GM23338 (cell line): ENCODE data around the gene PKD1.
"Not testable (repeated sequence)": the region's sequence is repeated elsewhere in the genome, so short reads cannot be mapped to it uniquely, and the experiment has no call there.

Source experiments
- CREB1 ChIP-seq: fragments of 250-450 bp; sonication (Bioruptor Pico); IDR thresholded peaks from 2 replicates; pipeline ENCODE4 v1.5.0; 2020; ENCODE audit warnings: low read depth, mild to moderate bottlenecking, moderate library complexity
- CTCF ChIP-seq, 2 experiments: fragments of 200-600 bp in 1 of 2; sonication (generic) in 1 of 2; conservative IDR thresholded peaks; 2 replicates each; pipeline versions ENCODE4 v1.5.1 to v1.6.1; 2016 to 2017; ENCODE audit warnings: antibody characterized with exemption in 2 of 2, low read depth in 2 of 2, mild to moderate bottlenecking in 2 of 2, moderate library complexity in 1 of 2
- ETS1 ChIP-seq: IDR thresholded peaks from 2 replicates; pipeline ENCODE4 v1.6.1; 2016; ENCODE audit warnings: antibody characterized with exemption
- EZH2 ChIP-seq: fragments of 200-600 bp; sonication (generic); IDR thresholded peaks from one replicate; pipeline ENCODE4 v1.8.0; 2017; ENCODE audit warnings: antibody characterized with exemption, mild to moderate bottlenecking, low read depth; ENCODE audit not compliant: unreplicated experiment
- EZH2phosphoT487 ChIP-seq: fragments of 200-600 bp; sonication (generic); IDR thresholded peaks from one replicate; pipeline ENCODE4 v1.8.1; 2018; ENCODE audit warnings: antibody characterized with exemption; ENCODE audit not compliant: unreplicated experiment
- JUNB ChIP-seq: IDR thresholded peaks from one replicate; pipeline ENCODE4 v1.6.1; 2016; ENCODE audit warnings: antibody characterized with exemption; ENCODE audit not compliant: unreplicated experiment
- NANOG ChIP-seq: IDR thresholded peaks from 2 replicates; pipeline ENCODE4 v1.6.1; 2016; ENCODE audit warnings: antibody characterized with exemption, borderline replicate concordance
- POLR2AphosphoS5 ChIP-seq: IDR thresholded peaks from 2 replicates; pipeline ENCODE4 v1.6.1; 2016; ENCODE audit warnings: antibody characterized with exemption, low read depth
- REST ChIP-seq: IDR thresholded peaks from one replicate; pipeline ENCODE4 v1.6.1; 2018; ENCODE audit warnings: antibody characterized with exemption; ENCODE audit not compliant: unreplicated experiment
- STAT1 ChIP-seq: IDR thresholded peaks from one replicate; pipeline ENCODE4 v1.6.1; 2016; ENCODE audit warnings: antibody characterized with exemption; ENCODE audit not compliant: unreplicated experiment
- ZNF114 ChIP-seq: fragments of 250-450 bp; sonication (Bioruptor Pico); IDR thresholded peaks from 2 replicates; pipeline ENCODE4 v1.5.0; 2020; ENCODE audit warnings: mild to moderate bottlenecking, moderate library complexity
- ZNF331 ChIP-seq: fragments of 250-450 bp; sonication (Bioruptor Pico); IDR thresholded peaks from 2 replicates; pipeline ENCODE4 v1.5.0; 2020; ENCODE audit warnings: low read depth, mild to moderate bottlenecking, moderate library complexity

- TF ChIP-seq REST; CTCF (conservative IDR thresholded peaks at IDR 0.05; ENCODE audit: low read depth in 2 of 2); EZH2; POLR2AphosphoS5; NANOG; EZH2phosphoT487; CREB1 (CRISPR knock-in tag); STAT1; ETS1; JUNB; ZNF114; ZNF331 (CRISPR knock-in tag): not testable (repeated sequence)
Observed at GRCh38 chr16:2135071-2135470, 627 bp downstream of the PKD1 start.
